ENCODE measurements around the gene ACRV1. TPM values are rescaled to one million over a fixed set of nuclear protein-coding genes. Genes with fewer than 3 reads are reported as not detected.

ACRV1 gene
- total and polyA plus RNA-seq, 2 experiments from 2014 or later: 0.16 TPM; not detected in 1

DNA sequence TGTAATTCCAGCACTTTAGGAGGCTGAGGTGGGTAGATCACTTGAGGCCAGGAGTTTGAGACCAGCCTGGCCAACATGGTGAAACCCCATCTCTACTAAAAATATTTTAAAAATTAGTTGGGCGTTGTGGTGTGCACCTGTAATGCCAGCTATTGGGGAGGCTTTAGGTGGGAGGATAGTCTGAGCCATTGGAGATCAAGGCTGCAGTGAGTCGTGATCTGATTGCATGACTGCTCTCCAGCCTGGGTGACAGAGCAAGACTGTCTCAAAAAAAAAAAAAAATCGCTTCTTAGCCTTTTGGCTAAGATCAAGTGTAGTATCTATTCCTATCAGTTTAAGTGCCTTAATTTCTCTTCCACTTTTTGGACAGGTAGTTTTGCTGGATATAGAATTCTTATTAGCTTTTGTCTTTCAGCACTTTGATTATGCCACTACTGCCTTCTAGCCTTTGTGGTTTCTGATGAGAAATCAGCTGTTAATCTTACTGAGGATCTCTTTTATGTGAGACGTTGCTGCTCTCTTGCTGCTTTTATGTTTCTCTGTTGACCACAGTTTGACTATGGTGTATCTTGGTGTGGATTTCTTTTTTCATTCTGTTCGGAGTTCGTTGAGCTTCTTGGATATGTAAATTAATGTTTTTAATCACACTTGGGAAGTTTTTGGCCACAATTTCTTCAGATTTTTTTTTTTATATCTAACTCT is 31.0 kb downstream of the ACRV1 start:
- peaks cover 12% of the 10 kb centered on the region for H3K36me3 ChIP-seq
- no peak overlapping the region for H3K27ac ChIP-seq
- H3K9me3 ChIP-seq (ENCODE audit: low read depth): no peaks in the 10 kb centered on the region
- no peak overlapping the region for H3K4me3 ChIP-seq
- H3K4me1 ChIP-seq (ENCODE audit: low read depth): no peaks in the 10 kb centered on the region
- TF ChIP-seq, protein P1, sequence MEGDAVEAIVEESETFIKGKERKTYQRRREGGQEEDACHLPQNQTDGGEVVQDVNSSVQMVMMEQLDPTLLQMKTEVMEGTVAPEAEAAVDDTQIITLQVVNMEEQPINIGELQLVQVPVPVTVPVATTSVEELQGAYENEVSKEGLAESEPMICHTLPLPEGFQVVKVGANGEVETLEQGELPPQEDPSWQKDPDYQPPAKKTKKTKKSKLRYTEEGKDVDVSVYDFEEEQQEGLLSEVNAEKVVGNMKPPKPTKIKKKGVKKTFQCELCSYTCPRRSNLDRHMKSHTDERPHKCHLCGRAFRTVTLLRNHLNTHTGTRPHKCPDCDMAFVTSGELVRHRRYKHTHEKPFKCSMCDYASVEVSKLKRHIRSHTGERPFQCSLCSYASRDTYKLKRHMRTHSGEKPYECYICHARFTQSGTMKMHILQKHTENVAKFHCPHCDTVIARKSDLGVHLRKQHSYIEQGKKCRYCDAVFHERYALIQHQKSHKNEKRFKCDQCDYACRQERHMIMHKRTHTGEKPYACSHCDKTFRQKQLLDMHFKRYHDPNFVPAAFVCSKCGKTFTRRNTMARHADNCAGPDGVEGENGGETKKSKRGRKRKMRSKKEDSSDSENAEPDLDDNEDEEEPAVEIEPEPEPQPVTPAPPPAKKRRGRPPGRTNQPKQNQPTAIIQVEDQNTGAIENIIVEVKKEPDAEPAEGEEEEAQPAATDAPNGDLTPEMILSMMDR (IDR thresholded peaks at IDR 0.05; ENCODE audit: low read depth, low read length): no peak
- H3K27me3 ChIP-seq: no peaks in the 10 kb centered on the region
- no peak for DNase-seq (ENCODE audit: low read depth in 1 of 2, low spot score in 1 of 2)

DNA sequence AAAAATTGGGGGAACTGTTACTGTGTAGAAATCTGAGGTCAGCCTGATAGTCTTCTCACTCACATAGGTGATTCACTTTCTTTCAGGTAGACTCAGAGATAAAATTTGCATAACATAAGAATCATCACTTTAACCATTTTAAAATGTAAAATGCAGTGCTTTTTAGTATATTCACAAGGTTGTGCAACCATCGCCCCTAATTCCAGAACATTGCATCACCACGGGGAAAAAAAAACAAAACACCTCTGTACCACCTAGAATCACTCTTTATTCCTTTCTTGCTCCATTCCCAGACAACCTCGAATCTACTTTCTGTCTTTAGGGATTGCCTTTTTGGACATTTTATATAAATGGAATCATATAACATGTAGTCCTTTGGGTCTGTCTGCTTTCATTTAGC is 34.8 kb downstream of the ACRV1 start:
- Histone ChIP-seq H3K4me1 (ENCODE audit: low read depth) (no peaks in the 10 kb centered on the region), H3K9me3 (ENCODE audit: low read depth) (no peaks in the 10 kb centered on the region), H3K27ac (no peak overlapping the region), H3K36me3 (peaks cover 20% of the 10 kb centered on the region), H3K27me3 (no peaks in the 10 kb centered on the region), H3K4me3 (no peak overlapping the region)
- DNase-seq (ENCODE audit: low read depth in 1 of 2, low spot score in 1 of 2): no peak
- TF ChIP-seq, protein P1 (IDR thresholded peaks at IDR 0.05; ENCODE audit: low read depth, low read length): no peak

DNA sequence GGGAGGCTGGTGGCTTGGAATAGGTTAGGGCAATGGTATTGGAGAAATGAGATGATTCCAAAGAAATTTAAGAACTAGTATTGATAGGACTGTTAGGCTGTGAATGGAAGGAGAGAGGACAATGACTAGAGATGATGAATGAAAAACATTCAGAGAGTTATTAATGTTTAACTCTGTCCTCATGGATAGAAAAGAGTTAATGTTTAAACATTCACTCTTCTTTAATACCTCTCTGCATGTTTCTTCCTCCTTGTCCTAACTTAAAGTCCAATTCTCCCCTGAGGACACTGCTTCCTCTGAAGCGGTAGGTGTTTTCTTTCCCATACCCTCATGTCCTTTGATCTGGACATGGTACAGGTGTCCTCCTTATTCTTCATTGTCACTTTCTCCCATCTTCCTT is 42.3 kb downstream of the ACRV1 start:
- H3K4me1 ChIP-seq (ENCODE audit: low read depth): no peaks in the 10 kb centered on the region
- DNase-seq (ENCODE audit: low read depth in 1 of 2, low spot score in 1 of 2): no peak
- no peak overlapping the region for H3K4me3 ChIP-seq
- no peak overlapping the region for H3K27ac ChIP-seq
- H3K9me3 ChIP-seq (ENCODE audit: low read depth): no peaks in the 10 kb centered on the region
- peaks cover 28% of the 10 kb centered on the region for H3K36me3 ChIP-seq
- no peaks in the 10 kb centered on the region for H3K27me3 ChIP-seq
- TF ChIP-seq, protein P1 (IDR thresholded peaks at IDR 0.05; ENCODE audit: low read depth, low read length): no peak

DNA sequence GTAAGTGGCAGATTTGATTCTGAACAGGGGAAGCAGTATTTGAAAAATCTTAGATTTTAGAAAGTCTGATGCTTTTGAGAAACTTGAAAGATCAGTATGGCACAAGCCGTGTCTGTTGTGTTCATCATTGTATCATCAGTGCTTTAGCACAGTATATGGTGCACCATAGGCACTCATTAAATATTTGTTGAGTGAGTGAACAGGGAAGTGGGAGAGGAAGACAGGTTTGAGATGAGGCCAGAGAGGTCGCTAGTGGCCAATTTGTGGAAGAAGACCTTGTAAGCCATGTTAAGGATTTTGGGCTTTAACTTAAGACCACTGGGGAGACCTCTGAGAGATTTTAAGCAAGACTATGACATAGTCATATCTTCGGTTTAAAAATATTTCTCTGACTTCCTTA is 42.8 kb downstream of the ACRV1 start:
- DNase-seq (ENCODE audit: low read depth in 1 of 2, low spot score in 1 of 2): no peak
- TF ChIP-seq, protein P1 (IDR thresholded peaks at IDR 0.05; ENCODE audit: low read depth, low read length): no peak
- Histone ChIP-seq H3K27ac (no peak overlapping the region), H3K27me3 (no peaks in the 10 kb centered on the region), H3K4me3 (no peak overlapping the region), H3K36me3 (peaks cover 32% of the 10 kb centered on the region), H3K4me1 (ENCODE audit: low read depth) (no peaks in the 10 kb centered on the region), H3K9me3 (ENCODE audit: low read depth) (no peaks in the 10 kb centered on the region)

DNA sequence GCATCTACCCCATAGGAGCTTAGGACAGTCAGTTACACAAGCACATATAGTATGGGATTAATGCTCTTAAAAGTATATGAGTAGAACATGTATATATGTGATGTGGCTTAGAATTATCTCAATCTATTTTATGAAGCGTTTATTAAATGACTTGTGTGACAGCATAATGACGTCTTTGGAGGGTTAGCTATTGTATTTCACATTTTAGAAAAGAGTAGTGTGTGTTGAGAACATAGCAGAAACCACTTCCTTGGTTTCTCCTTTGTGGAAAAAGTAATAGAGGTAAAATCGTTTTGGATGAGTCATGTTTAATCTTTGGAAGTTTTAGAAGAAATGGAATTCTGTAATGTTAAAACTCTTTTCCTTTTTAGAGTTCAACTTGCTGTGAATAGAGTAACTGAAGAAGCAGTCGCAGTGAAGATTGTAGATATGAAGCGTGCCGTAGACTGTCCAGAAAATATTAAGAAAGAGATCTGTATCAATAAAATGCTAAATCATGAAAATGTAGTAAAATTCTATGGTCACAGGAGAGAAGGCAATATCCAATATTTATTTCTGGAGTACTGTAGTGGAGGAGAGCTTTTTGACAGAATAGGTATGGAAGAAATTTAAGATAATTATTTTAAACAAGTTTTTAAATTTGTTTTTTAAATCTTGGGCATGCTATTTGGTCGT is 53.3 kb downstream of the ACRV1 start:
- DNase-seq (ENCODE audit: low read depth in 1 of 2, low spot score in 1 of 2): no peak
- Histone ChIP-seq H3K36me3 (no peaks in the 10 kb centered on the region), H3K27ac (peak overlapping the region; percentile 89), H3K4me1 (ENCODE audit: low read depth) (peaks cover 5% of the 10 kb centered on the region), H3K9me3 (ENCODE audit: low read depth) (no peaks in the 10 kb centered on the region), H3K4me3 (peak overlapping the region; percentile 55), H3K27me3 (no peaks in the 10 kb centered on the region)
- TF ChIP-seq, protein P1 (IDR thresholded peaks at IDR 0.05; ENCODE audit: low read depth, low read length): no peak
